DND-41 (cell line): ENCODE results near the gene PDE8A.

Source experiments
- CTCF ChIP-seq: IDR thresholded peaks from 2 replicates; pipeline ENCODE4 v1.5.1; 2012; ENCODE audit warnings: borderline replicate concordance, low read length, moderate library complexity, mild to moderate bottlenecking; ENCODE audit not compliant: poor library complexity, severe bottlenecking; ENCODE audit errors: extremely low read depth
- EZH2 ChIP-seq: IDR thresholded peaks from 3 replicates; pipeline ENCODE4 v1.6.1; 2012; ENCODE audit warnings: borderline replicate concordance, low read depth, mild to moderate bottlenecking, moderate library complexity, low read length, inconsistent platforms; ENCODE audit not compliant: severe bottlenecking

GRCh38 chr15:85010386-85011159 lies 28.9 kb downstream of the PDE8A start:
- peak; percentile 39 for TF ChIP-seq CTCF
- no peak for TF ChIP-seq EZH2
